ENCODE data around the gene COX5B.
A peak's percentile ranks its signal among the peaks of the same experiment; 100 is the strongest.
"Not testable (repeated sequence)": the region's sequence is repeated elsewhere in the genome, so short reads cannot be mapped to it uniquely, and the experiment has no call there.

Gene COX5B

DNA sequence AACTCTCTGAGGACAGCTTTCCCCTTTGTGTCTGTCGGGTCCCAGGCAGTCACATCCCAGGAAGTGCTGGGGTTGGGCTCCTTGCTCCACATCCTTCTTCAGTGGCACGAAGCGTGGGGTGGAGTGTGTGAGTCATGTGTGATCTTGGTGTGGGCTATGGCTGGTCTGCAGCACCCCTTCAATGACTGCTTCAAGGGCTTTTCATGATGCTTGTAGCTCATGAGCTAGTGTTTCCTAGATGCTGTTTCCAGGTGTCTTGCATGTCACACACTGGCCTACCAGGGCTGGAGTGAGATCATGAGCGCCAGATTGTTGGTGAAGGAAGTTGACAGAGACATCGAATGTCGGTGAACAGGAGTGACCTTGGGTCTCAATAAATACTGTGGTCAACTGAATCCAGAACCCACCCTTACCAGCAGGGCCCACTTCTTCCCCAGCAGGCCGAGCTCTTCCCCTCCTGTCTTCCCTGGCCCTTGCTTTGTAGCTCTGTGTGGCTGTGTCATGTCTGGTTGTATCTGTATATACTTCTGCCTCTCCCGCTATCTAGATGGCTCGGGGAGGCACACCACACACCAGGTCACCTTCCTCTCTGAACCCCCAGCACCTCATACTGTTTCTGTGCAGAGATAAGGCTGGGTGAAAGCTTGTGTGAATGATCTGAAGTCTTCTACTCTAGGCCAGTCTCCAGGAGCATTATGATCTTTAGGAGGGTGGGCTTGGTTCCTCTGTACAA lies 27.5 kb downstream of the COX5B start:
- ATAC-seq: peak; percentile 91
- DNase-seq: peak; percentile 64

DNA sequence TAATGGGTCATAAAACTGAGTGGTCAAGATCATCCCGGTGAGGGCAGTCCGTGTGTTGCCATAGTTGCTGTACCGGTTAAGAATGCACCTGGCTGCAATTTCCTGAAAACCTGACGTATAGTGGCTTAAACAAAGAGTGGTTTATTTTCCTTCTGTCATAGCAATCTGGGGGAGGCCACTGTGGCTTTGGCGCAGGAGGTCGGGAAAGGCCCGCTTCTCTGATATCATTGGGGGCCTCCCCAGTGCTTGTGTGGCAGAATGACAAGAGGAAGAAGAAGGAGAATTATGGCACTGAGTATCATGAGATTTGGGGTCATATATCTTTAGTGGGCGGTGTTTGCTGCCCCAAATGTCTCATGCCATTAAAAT lies 28.0 kb downstream of the COX5B start:
- peak; percentile 73 for ATAC-seq
- DNase-seq: peak; percentile 72

DNA sequence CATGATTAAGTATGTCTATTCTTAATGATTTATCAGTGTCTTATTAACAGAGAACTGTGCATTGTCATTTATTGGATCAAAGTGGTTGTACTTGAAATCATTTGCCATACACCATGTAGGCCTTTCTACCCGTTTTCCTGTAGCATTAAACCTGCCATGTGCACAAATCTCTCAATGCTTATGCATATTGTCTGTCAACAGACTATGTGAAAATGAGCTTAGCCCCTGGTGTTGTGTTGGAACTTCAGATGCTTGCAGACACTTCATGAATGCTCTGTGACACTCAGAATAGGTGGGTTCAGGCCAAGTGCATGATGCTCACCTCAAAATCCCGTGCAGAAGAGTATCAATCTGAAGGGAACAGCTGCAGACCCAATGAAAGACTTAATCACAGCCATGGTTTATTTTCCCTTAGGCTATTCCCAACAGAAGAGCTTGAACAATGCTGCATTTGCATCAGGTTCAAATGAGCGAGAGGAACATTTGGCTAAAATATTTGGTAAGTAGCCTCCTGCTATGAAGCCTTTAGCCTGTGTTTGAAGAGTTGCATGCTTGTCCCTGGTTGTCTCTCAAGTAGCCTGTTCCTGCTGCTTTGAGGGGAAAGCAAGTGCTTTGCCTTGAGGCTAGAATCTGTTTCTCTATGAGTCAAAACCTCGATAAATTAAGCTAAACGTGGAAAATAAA lies 29.7 kb downstream of the COX5B start:
- no peak for ATAC-seq
- DNase-seq: no peak

- ATAC-seq (peak; percentile 44), DNase-seq (no peak)
Observed at GRCh38 chr2:97676620-97677019, 30.8 kb downstream of the COX5B start.

GRCh38 chr2:97677480-97677879 lies 31.6 kb downstream of the COX5B start:
- DNase-seq (no peak), ATAC-seq (no peak)

DNA sequence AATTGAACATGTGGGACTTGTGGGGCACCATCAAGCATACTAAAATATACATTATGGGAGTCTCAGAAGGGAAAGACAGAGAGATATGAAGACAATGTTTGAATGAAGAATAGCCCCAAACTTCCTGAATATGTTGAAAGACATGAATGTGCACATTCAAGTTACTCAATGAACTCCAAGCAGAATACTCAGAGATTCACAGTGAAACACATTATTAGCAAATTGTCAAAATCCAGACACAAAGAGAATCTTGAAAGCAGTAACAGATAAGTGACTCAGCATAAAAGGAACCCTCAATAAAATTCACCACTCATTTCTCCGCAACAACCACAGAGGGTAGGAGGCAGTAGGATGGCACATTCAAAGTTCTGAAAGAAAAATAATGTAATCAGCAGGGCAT lies 32.4 kb downstream of the COX5B start:
- DNase-seq: no peak
- no peak for ATAC-seq

GRCh38 chr2:97687235-97687634 lies 41.4 kb downstream of the COX5B start:
- not testable (repeated sequence) for DNase-seq
- ATAC-seq: peak; percentile 37

- peak; percentile 89 for ATAC-seq
- no peak for DNase-seq
Observed at GRCh38 chr2:97688062-97688827, 42.4 kb downstream of the COX5B start.

GRCh38 chr2:97691166-97691565 lies 45.3 kb downstream of the COX5B start:
- no peak for ATAC-seq
- no peak for DNase-seq

DNA sequence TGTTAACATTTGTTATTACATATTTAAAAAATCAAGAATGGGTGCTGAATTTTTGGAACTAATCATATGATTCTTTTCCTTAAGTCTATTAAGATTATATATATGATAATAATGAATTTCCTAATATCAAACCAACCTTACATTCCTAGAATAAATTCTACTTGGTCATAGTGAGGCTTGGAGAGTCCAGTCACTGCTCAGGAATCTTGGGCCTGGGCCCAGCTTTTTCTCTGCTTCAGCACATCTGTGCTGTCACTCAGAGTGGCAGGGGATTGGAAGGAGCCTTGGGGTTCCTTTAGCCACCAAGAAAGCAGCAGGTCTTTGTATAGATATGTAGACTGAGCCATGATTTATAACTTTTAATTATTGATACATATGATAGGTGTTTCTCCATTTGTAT lies 47.6 kb downstream of the COX5B start:
- no peak for ATAC-seq
- no peak for DNase-seq

- DNase-seq (no peak), ATAC-seq (no peak)
Observed at GRCh38 chr2:97695744-97696143, 49.9 kb downstream of the COX5B start.

- peak; percentile 95 for DNase-seq
- peak; percentile 90 for ATAC-seq
Observed at GRCh38 chr2:97697252-97698235, 51.7 kb downstream of the COX5B start.

Measured in stimulated activated naive CD8-positive, alpha-beta T cell treated with anti-CD3 and anti-CD28 coated beads, Interleukin-15, Interleukin-2, amounts not matched to agents 100 U/mL and 50 U/mL, for 24 hours (primary cell).